SU-DHL-6 (cell line): ENCODE results near the gene LDB2.

ENCODE experiments used
- H2AFZ ChIP-seq: fragments of 200-600 bp; sonication (generic); 2 replicates; pipeline ENCODE4 v1.6.1; 2014; ENCODE audit warnings: low read depth, mild to moderate bottlenecking, moderate library complexity, mixed read lengths, antibody characterized with exemption, low read length; ENCODE audit not compliant: severe bottlenecking
- H3F3A ChIP-seq: fragments of 200-600 bp; shearing (Covaris generic); 2 replicates; pipeline ENCODE4 v1.6.0; 2016; ENCODE audit warnings: antibody characterized with exemption, mild to moderate bottlenecking; ENCODE audit not compliant: insufficient read depth
- H3K27ac ChIP-seq: fragments of 200-600 bp; sonication (generic); 2 replicates; pipeline ENCODE4 v1.5.1; 2016; ENCODE audit warnings: low read depth, mild to moderate bottlenecking, low read length, moderate library complexity, mixed read lengths
- H3K27me3 ChIP-seq: fragments of 200-600 bp; sonication (generic), shearing (Covaris generic); 2 replicates; pipeline ENCODE4 v1.6.0; 2014; ENCODE audit warnings: mild to moderate bottlenecking, low read length
- H3K36me3 ChIP-seq: fragments of 200-600 bp; sonication (generic); 2 replicates; pipeline ENCODE4 v1.6.1; 2014; ENCODE audit warnings: mild to moderate bottlenecking, low read length, mixed read lengths
- H3K4me2 ChIP-seq: fragments of 300-600, 200-600 bp; shearing (Covaris generic), sonication (generic); 2 replicates; pipeline ENCODE4 v1.6.0; 2014; ENCODE audit warnings: low read length, low read depth, mild to moderate bottlenecking; ENCODE audit not compliant: poor library complexity, severe bottlenecking
- H3K4me3 ChIP-seq: fragments of 200-600 bp; sonication (generic); 2 replicates; pipeline ENCODE4 v1.5.1; 2014; ENCODE audit warnings: antibody characterized with exemption, low read length, mild to moderate bottlenecking, mixed read lengths; ENCODE audit not compliant: insufficient read depth, poor library complexity, severe bottlenecking
- H3K79me2 ChIP-seq: fragments of 200-600 bp; sonication (generic); 2 replicates; pipeline ENCODE4 v1.6.1; 2014; ENCODE audit warnings: mild to moderate bottlenecking, low read length, moderate library complexity; ENCODE audit not compliant: insufficient read depth
- H3K9ac ChIP-seq: fragments of 200-600 bp; sonication (generic); 2 replicates; pipeline ENCODE4 v1.7.0; 2014; ENCODE audit warnings: mild to moderate bottlenecking, low read length
- H3K9me2 ChIP-seq: fragments of 200-600 bp; sonication (generic); replicated peaks from 2 replicates; pipeline ENCODE4 v1.6.1; 2014; ENCODE audit warnings: low read length; ENCODE audit not compliant: insufficient read depth
- H3K9me3 ChIP-seq: fragments of 200-600 bp; sonication (generic); 2 replicates; pipeline ENCODE4 v1.6.1; 2014; ENCODE audit warnings: low read length, mixed read lengths; ENCODE audit not compliant: insufficient read depth
- H4K20me1 ChIP-seq: fragments of 200-600 bp; sonication (generic); 2 replicates; pipeline ENCODE4 v1.6.1; 2014; ENCODE audit warnings: low read depth, mild to moderate bottlenecking, antibody characterized with exemption, low read length, moderate library complexity, mixed read lengths
- EZH2phosphoT487 ChIP-seq: fragments of 200-600 bp; sonication (generic), shearing (Covaris generic); conservative IDR thresholded peaks from 2 replicates; pipeline ENCODE4 v1.6.1; 2018; ENCODE audit warnings: mild to moderate bottlenecking, antibody characterized with exemption, low read length, moderate library complexity, mixed read lengths
- TF ChIP-seq, protein P1 (sequence below): fragments of 200-600 bp; sonication (generic); IDR thresholded peaks from one replicate; pipeline ENCODE4 v1.5.1; 2017; ENCODE audit warnings: antibody characterized with exemption, mild to moderate bottlenecking, low read length, moderate library complexity; ENCODE audit not compliant: insufficient read depth, poor library complexity, severe bottlenecking

The LDB2 gene

DNA sequence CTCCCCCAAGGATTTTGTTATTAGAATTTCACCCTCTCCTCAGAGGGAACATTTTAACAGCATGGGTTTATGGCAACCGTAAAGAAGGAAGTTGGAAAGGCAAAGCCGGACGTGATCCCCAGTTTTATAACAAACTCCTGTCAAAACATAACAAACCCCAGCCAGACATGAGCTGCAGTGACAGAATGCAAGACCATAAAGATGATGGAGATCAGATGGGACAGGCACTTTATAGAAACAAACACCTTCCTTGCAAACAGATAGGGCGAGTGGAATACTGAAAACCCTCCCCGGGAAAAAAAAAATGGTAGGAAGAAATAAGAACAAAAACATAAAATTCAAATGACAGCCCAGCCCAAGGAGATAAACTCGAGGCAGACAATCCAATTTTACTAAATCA is 281.4 kb downstream of the LDB2 start:
- Histone ChIP-seq H3K9ac (no peak overlapping the region), H2AFZ (no peak overlapping the region), H3K36me3 (no peaks in the 10 kb centered on the region), H3F3A (no peaks in the 10 kb centered on the region), H3K79me2 (no peaks in the 10 kb centered on the region), H3K4me3 (no peak overlapping the region), H3K27ac (no peak overlapping the region), H4K20me1 (no peaks in the 10 kb centered on the region), H3K9me2 (no peaks in the 10 kb centered on the region), H3K4me2 (no peak overlapping the region), H3K9me3 (no peaks in the 10 kb centered on the region), H3K27me3 (no peaks in the 10 kb centered on the region)
- TF ChIP-seq EZH2phosphoT487, result no peak
- TF ChIP-seq, protein P1, sequence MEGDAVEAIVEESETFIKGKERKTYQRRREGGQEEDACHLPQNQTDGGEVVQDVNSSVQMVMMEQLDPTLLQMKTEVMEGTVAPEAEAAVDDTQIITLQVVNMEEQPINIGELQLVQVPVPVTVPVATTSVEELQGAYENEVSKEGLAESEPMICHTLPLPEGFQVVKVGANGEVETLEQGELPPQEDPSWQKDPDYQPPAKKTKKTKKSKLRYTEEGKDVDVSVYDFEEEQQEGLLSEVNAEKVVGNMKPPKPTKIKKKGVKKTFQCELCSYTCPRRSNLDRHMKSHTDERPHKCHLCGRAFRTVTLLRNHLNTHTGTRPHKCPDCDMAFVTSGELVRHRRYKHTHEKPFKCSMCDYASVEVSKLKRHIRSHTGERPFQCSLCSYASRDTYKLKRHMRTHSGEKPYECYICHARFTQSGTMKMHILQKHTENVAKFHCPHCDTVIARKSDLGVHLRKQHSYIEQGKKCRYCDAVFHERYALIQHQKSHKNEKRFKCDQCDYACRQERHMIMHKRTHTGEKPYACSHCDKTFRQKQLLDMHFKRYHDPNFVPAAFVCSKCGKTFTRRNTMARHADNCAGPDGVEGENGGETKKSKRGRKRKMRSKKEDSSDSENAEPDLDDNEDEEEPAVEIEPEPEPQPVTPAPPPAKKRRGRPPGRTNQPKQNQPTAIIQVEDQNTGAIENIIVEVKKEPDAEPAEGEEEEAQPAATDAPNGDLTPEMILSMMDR, result no peak

DNA sequence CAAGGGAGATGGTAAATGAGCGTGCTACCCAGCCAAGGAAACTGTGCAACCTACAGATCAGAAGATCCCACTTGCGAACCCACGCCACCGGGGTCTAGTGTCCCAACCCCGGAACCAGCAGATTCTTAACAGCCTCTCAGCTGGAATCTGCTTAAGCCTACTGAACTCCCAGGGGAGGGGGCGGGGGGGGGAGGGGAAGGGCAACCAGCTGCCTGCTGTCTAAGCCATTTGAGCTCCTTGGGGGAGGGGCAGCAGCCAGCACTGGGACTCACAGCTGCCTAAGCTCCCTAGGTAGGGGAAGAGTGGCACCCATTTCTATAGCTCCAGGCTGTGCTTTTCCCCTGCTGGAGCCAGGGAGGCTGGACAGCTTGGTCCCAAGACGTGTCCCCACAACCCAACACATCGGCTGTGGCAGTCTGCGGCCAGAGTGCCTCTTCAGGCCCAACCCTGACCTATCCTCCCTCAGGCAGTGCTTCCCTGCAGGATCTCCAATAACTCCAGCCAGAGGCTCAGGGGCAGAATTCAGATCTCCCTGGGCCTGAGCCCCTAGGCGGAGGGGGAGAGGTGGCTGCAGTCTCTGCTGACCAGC is 289.2 kb downstream of the LDB2 start:
- Histone ChIP-seq H3K79me2 (no peaks in the 10 kb centered on the region), H3K36me3 (no peaks in the 10 kb centered on the region), H3K9me2 (no peaks in the 10 kb centered on the region), H4K20me1 (no peaks in the 10 kb centered on the region), H3K9ac (no peak overlapping the region), H3K27me3 (no peaks in the 10 kb centered on the region), H3K9me3 (no peaks in the 10 kb centered on the region), H3K4me3 (no peak overlapping the region), H3K27ac (no peak overlapping the region), H2AFZ (no peak overlapping the region), H3F3A (no peaks in the 10 kb centered on the region), H3K4me2 (no peak overlapping the region)
- TF ChIP-seq EZH2phosphoT487, result no peak
- TF ChIP-seq, protein P1, result no peak

DNA sequence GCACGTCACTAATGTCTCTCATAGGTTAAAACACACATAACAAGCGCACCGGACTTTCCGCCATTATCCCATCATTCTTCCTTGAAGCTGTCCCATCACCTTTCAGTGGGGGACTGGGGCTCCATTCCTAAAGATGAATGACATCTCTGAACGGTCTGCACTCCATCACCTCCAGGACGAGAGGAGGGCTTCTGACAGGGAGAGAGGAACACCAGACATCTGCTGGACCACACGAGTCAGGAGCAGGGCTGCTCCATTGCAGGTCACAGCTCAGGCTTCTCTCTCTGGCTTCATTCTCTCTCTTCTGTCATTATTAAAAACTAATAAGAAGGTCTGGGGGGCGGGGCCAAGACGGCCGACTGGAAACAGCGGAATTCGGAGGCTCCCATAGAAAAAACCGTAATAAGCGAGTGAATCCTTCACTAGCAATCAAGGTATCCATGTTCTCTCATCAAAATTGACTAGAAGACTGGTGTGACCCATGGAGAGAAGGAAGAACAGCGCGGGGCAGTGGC is 289.8 kb downstream of the LDB2 start:
- H3K9me2 ChIP-seq, result no peaks in the 10 kb centered on the region
- no peaks in the 10 kb centered on the region for H3K36me3 ChIP-seq
- no peak overlapping the region for H3K4me2 ChIP-seq
- no peak overlapping the region for H3K9ac ChIP-seq
- no peaks in the 10 kb centered on the region for H3K27me3 ChIP-seq
- no peaks in the 10 kb centered on the region for H3K9me3 ChIP-seq
- H2AFZ ChIP-seq, result no peak overlapping the region
- no peak overlapping the region for H3K4me3 ChIP-seq
- H3K79me2 ChIP-seq, result no peaks in the 10 kb centered on the region
- no peak overlapping the region for H3K27ac ChIP-seq
- TF ChIP-seq, protein P1, result no peak
- TF ChIP-seq EZH2phosphoT487, result no peak
- no peaks in the 10 kb centered on the region for H4K20me1 ChIP-seq
- no peaks in the 10 kb centered on the region for H3F3A ChIP-seq
